Measurements from ENCODE around the gene RNASEH2B.

The RNASEH2B gene

DNA sequence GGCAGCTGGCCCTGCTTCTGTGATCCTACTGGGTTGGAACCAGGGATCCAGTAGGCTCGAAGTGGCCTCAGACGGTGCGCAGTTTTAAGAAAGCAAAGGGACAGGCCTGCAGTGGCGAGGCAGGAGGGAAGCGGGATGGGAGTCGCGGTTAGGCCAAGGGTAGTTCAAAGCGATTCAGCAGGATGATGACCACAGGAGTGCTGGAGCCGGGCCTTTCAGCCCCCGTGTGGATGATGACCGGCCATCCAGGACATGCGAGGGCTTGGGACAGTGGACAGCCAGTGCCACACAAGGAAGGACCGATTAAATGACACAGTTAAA lies 854 bp downstream of the RNASEH2B start:
- Histone ChIP-seq H4K20me1 (ENCODE audit: low read depth, low read length) (no peaks in the 10 kb centered on the region; the same call in 1 of the 2 replicates), H3K27me3 (ENCODE audit: low read length) (no peaks in the 10 kb centered on the region), H3K79me2 (ENCODE audit: insufficient read depth, low read length) (peaks cover 51% of the 10 kb centered on the region), H3F3A (ENCODE audit: insufficient read depth) (peaks cover 30% of the 10 kb centered on the region), H3K36me3 (ENCODE audit: low read length) (no peaks in the 10 kb centered on the region), H3K9me2 (replicated peaks; ENCODE audit: insufficient read depth, low read length) (no peaks in the 10 kb centered on the region), H3K9ac (ENCODE audit: low read length) (peak overlapping the region; percentile 98), H3K4me2 (ENCODE audit: low read depth, low read length, poor library complexity, severe bottlenecking) (peak overlapping the region; percentile 89), H3K27ac (ENCODE audit: low read depth, low read length) (peak overlapping the region; percentile 82), H2AFZ (ENCODE audit: low read depth, low read length, severe bottlenecking) (peak overlapping the region; percentile 78), H3K9me3 (ENCODE audit: insufficient read depth, low read length) (no peaks in the 10 kb centered on the region), H3K4me3 (ENCODE audit: insufficient read depth, low read length, poor library complexity, severe bottlenecking) (peak overlapping the region; percentile 92)
- TF ChIP-seq CTCF (IDR thresholded peaks at IDR 0.05; ENCODE audit: insufficient read depth, low read length, poor library complexity, severe bottlenecking) = no peak
- TF ChIP-seq EZH2phosphoT487 (conservative IDR thresholded peaks at IDR 0.05; ENCODE audit: low read length) = no peak

DNA sequence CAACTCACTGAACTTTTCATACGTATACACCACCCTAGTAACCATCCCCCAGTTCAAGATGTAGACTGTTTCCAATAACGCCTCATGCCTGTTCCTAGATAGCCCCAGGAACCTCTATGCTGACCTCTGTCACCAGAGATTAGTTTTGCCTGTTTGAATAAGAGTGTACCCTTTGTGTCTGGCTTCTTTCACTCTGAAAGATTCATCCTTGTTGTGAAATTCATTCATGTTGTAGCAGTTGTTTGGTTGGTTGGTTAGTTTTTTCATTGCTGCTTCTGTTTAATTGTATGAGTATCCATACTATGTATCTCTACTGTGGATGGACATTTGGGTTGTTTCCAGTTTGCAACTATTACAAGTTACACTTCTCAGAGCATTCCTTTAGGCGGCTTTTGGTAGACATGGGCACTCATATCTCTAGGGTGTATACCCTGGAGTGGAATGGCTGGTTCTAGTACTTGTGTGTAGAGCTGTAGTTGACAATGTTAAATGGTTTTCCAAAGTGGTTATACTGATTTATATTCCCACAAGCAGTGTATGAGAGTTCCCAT lies 1.6 kb downstream of the RNASEH2B start:
- Histone ChIP-seq H3K4me3 (ENCODE audit: insufficient read depth, low read length, poor library complexity, severe bottlenecking) (peak overlapping the region; percentile 92), H3K9ac (ENCODE audit: low read length) (peak overlapping the region; percentile 98), H3K4me2 (ENCODE audit: low read depth, low read length, poor library complexity, severe bottlenecking) (peak overlapping the region; percentile 89), H3K79me2 (ENCODE audit: insufficient read depth, low read length) (peaks cover 59% of the 10 kb centered on the region), H3K27ac (ENCODE audit: low read depth, low read length) (peak overlapping the region; percentile 82), H2AFZ (ENCODE audit: low read depth, low read length, severe bottlenecking) (no peak overlapping the region), H3K9me2 (replicated peaks; ENCODE audit: insufficient read depth, low read length) (no peaks in the 10 kb centered on the region), H3K36me3 (ENCODE audit: low read length) (no peaks in the 10 kb centered on the region), H3F3A (ENCODE audit: insufficient read depth) (peaks cover 33% of the 10 kb centered on the region), H3K9me3 (ENCODE audit: insufficient read depth, low read length) (no peaks in the 10 kb centered on the region), H3K27me3 (ENCODE audit: low read length) (no peaks in the 10 kb centered on the region), H4K20me1 (ENCODE audit: low read depth, low read length) (no peaks in the 10 kb centered on the region; the same call in 1 of the 2 replicates)
- no peak for TF ChIP-seq CTCF (IDR thresholded peaks at IDR 0.05; ENCODE audit: insufficient read depth, low read length, poor library complexity, severe bottlenecking)
- TF ChIP-seq EZH2phosphoT487 (conservative IDR thresholded peaks at IDR 0.05; ENCODE audit: low read length) = no peak

DNA sequence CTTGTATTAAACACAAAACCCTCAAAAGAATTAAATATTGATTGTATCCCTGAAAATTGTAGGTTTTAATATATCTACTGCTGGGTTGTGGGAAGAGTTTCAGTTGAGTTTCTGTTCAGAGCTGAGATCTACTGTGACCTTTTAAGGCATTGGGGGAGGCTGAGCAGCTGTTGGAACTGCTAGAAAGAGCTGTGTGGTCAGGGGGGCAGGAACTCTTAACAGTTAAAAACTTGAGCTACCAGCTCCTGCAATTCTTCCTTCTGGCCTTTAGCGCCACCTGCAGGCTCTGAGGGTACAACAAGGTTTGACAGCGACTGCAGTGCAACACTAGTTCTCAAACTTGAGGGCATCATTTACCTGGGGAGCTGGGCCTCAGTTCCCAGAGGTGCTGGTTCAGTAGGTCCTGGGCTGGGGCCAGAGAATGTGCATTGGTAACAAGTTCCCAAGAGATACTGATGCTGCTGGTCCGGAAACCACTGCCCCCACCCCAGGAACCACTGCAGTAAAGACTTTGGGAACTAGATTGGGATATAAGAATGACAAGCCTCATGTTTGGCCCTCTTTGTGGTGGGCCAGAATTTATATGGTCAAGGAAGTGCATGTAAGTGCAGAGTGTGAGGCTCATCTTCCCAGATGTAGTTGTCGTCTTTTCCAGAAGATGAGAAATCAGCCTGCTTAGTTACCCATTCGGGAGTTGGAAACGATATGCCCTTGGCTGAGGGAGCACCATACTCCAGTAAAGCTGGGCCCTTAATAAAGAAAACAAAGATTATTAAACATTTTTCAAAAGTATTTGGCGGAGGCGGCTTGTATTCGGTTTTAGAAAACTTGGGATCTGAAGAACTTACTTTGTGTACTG lies 2.6 kb downstream of the RNASEH2B start:
- H3K4me3 ChIP-seq (ENCODE audit: insufficient read depth, low read length, poor library complexity, severe bottlenecking) = peak overlapping the region; percentile 92
- H3F3A ChIP-seq (ENCODE audit: insufficient read depth) = peaks cover 35% of the 10 kb centered on the region
- H3K27ac ChIP-seq (ENCODE audit: low read depth, low read length) = peak overlapping the region; percentile 82

More for the DNA sequence above, 2.6 kb downstream of the RNASEH2B start:
- no peaks in the 10 kb centered on the region; the same call in 1 of the 2 replicates for H4K20me1 ChIP-seq (ENCODE audit: low read depth, low read length)
- no peaks in the 10 kb centered on the region for H3K36me3 ChIP-seq (ENCODE audit: low read length)
- no peaks in the 10 kb centered on the region for H3K9me3 ChIP-seq (ENCODE audit: insufficient read depth, low read length)
- no peaks in the 10 kb centered on the region for H3K27me3 ChIP-seq (ENCODE audit: low read length)
- peak overlapping the region; percentile 98 for H3K9ac ChIP-seq (ENCODE audit: low read length)
- peaks cover 69% of the 10 kb centered on the region for H3K79me2 ChIP-seq (ENCODE audit: insufficient read depth, low read length)
- H3K9me2 ChIP-seq (replicated peaks; ENCODE audit: insufficient read depth, low read length) = no peaks in the 10 kb centered on the region
- peak overlapping the region; percentile 89 for H3K4me2 ChIP-seq (ENCODE audit: low read depth, low read length, poor library complexity, severe bottlenecking)
- no peak overlapping the region for H2AFZ ChIP-seq (ENCODE audit: low read depth, low read length, severe bottlenecking)
- no peak for TF ChIP-seq EZH2phosphoT487 (conservative IDR thresholded peaks at IDR 0.05; ENCODE audit: low read length)
- TF ChIP-seq CTCF (IDR thresholded peaks at IDR 0.05; ENCODE audit: insufficient read depth, low read length, poor library complexity, severe bottlenecking) = peak; percentile 65

Data from SU-DHL-6 (cell line).